HG02759 (cell line): Measurements from ENCODE around the gene LRMDA.

ENCODE experiments used
- ATAC-seq: cut with Tn5 transposase; IDR thresholded peaks from one replicate; pipeline ENCODE4 v1.9.1; 2021; ENCODE audit warnings: mild to moderate bottlenecking, moderate library complexity; ENCODE audit not compliant: unreplicated experiment

The LRMDA gene

GRCh38 chr10:75694269-75694668 lies 262.8 kb downstream of the LRMDA start:
- ATAC-seq: no peak

- no peak for ATAC-seq
These were observed 263.4 kb downstream of the LRMDA start for GRCh38 chr10:75694790-75695189.

- no peak for ATAC-seq
These were observed 264.6 kb downstream of the LRMDA start for GRCh38 chr10:75695994-75696393.

GRCh38 chr10:75696536-75696935 lies 265.1 kb downstream of the LRMDA start:
- ATAC-seq: no peak

GRCh38 chr10:75703191-75703854 lies 271.9 kb downstream of the LRMDA start:
- no peak for ATAC-seq

GRCh38 chr10:75705426-75705825 lies 274.0 kb downstream of the LRMDA start:
- ATAC-seq: no peak

- no peak for ATAC-seq
These were observed 275.8 kb downstream of the LRMDA start for GRCh38 chr10:75707080-75707840.

- no peak for ATAC-seq
These were observed 276.6 kb downstream of the LRMDA start for GRCh38 chr10:75708060-75708459.

GRCh38 chr10:75709245-75709644 lies 277.8 kb downstream of the LRMDA start:
- no peak for ATAC-seq

- ATAC-seq: no peak
These were observed 278.4 kb downstream of the LRMDA start for GRCh38 chr10:75709811-75710210.

- no peak for ATAC-seq
These were observed 280.9 kb downstream of the LRMDA start for GRCh38 chr10:75712242-75712880.

- no peak for ATAC-seq
These were observed 285.1 kb downstream of the LRMDA start for GRCh38 chr10:75716506-75716905.

- no peak for ATAC-seq
These were observed 285.9 kb downstream of the LRMDA start for GRCh38 chr10:75717126-75717916.

GRCh38 chr10:75718991-75719390 lies 287.6 kb downstream of the LRMDA start:
- no peak for ATAC-seq

- no peak for ATAC-seq
These were observed 288.7 kb downstream of the LRMDA start for GRCh38 chr10:75720157-75720556.

GRCh38 chr10:75722020-75722419 lies 290.6 kb downstream of the LRMDA start:
- no peak for ATAC-seq

- ATAC-seq: no peak
These were observed 291.2 kb downstream of the LRMDA start for GRCh38 chr10:75722609-75723008.

- ATAC-seq: no peak
These were observed 292.0 kb downstream of the LRMDA start for GRCh38 chr10:75723319-75723980.

GRCh38 chr10:75724047-75724446 lies 292.6 kb downstream of the LRMDA start:
- ATAC-seq: no peak
